Lower lobe of right lung (tissue), 2 donors: ENCODE measurements around the gene C16orf74. TPM values are rescaled to one million over a fixed set of nuclear protein-coding genes. Genes with fewer than 3 reads are reported as not detected.

Experiments used
- ATAC-seq, 2 donors: fragments of 200-7000 bp; cut with Tn5 transposase; one replicate each; pipeline ENCODE4 v1.9.1; 2020 to 2022; ENCODE audit warnings: mild to moderate bottlenecking in 2 of 2, moderate library complexity in 2 of 2
- DNase-seq: peaks from one replicate; pipeline ENCODE4 v3.0.0-alpha.2; 2020
- H3K27ac ChIP-seq: fragments of 200-600 bp; one replicate; pipeline ENCODE4 v1.8.0; 2022
- H3K27me3 ChIP-seq: fragments of 200-600 bp; one replicate; pipeline ENCODE4 v1.8.0; 2022; ENCODE audit warnings: low read depth
- H3K36me3 ChIP-seq: fragments of 200-600 bp; one replicate; pipeline ENCODE4 v1.8.0; 2022; ENCODE audit warnings: mild to moderate bottlenecking
- H3K4me1 ChIP-seq: fragments of 200-600 bp; one replicate; pipeline ENCODE4 v1.8.0; 2022
- H3K4me3 ChIP-seq: fragments of 200-600 bp; one replicate; pipeline ENCODE4 v1.8.0; 2022; ENCODE audit warnings: mild to moderate bottlenecking
- H3K9me3 ChIP-seq: fragments of 200-600 bp; one replicate; pipeline ENCODE4 v1.8.0; 2022
- intact Hi-C: fragments of 100-400 bp; cut with DNase I; formaldehyde crosslinking; loops from one replicate; pipeline ENCODE4 v1.11.0; 2022
- total RNA-seq: library from RNA; stranded (reverse); fragmentation: NEBNext Ultra II Directional; extraction: Animal tissue kit (Norgen Biotek cat#: 25700); gene quantifications from one replicate; pipeline ENCODE4 v1.2.1, GENCODE V29; 2021
- TF ChIP-seq, protein P1 (sequence below): fragments of 200-600 bp; IDR thresholded peaks from one replicate; pipeline ENCODE4 v1.8.0; 2022; ENCODE audit warnings: antibody characterized with exemption, mild to moderate bottlenecking
- donor health status: DM: no; HTN: yes; CAD: no; lungs with severe emphysema.

Gene C16orf74
- total RNA-seq, 1 donor from 2014 or later = 1.5 TPM

DNA sequence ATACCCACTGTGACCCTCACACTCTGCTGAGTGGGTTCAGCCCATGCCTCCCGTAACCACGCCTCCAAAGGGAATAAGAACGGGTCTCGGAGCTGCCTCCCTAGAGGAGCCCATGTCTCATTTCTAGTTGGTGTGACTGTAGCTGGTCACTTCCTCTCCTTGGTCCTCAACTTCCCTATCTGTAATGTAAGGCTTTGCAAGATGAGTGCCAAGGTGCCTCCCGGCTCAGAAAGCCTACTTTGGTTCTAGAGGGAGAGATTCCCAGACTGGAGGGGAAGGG lies 20.8 kb downstream of the C16orf74 start:
- no peak overlapping the region for H3K4me3 ChIP-seq
- no peaks in the 10 kb centered on the region for H3K36me3 ChIP-seq
- TF ChIP-seq, protein P1, sequence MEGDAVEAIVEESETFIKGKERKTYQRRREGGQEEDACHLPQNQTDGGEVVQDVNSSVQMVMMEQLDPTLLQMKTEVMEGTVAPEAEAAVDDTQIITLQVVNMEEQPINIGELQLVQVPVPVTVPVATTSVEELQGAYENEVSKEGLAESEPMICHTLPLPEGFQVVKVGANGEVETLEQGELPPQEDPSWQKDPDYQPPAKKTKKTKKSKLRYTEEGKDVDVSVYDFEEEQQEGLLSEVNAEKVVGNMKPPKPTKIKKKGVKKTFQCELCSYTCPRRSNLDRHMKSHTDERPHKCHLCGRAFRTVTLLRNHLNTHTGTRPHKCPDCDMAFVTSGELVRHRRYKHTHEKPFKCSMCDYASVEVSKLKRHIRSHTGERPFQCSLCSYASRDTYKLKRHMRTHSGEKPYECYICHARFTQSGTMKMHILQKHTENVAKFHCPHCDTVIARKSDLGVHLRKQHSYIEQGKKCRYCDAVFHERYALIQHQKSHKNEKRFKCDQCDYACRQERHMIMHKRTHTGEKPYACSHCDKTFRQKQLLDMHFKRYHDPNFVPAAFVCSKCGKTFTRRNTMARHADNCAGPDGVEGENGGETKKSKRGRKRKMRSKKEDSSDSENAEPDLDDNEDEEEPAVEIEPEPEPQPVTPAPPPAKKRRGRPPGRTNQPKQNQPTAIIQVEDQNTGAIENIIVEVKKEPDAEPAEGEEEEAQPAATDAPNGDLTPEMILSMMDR = no peak
- no peaks in the 10 kb centered on the region for H3K9me3 ChIP-seq
- ATAC-seq (peak; percentile 29 to 31), DNase-seq (no peak)
- no peaks in the 10 kb centered on the region for H3K4me1 ChIP-seq
- intact Hi-C loops = no loop called here
- no peak overlapping the region for H3K27ac ChIP-seq
- H3K27me3 ChIP-seq = no peaks in the 10 kb centered on the region

- intact Hi-C loops = no loop called here
- TF ChIP-seq, protein P1 = no peak
- Histone ChIP-seq H3K9me3 (no peaks in the 10 kb centered on the region), H3K27ac (no peak overlapping the region), H3K4me3 (no peak overlapping the region), H3K27me3 (no peaks in the 10 kb centered on the region), H3K4me1 (no peaks in the 10 kb centered on the region), H3K36me3 (no peaks in the 10 kb centered on the region)
- no peak for ATAC-seq
- DNase-seq = no peak
Measured at GRCh38 chr16:85729452-85730185, 21.3 kb downstream of the C16orf74 start.

GRCh38 chr16:85728879-85729278 lies 22.0 kb downstream of the C16orf74 start:
- Histone ChIP-seq H3K27me3 (no peaks in the 10 kb centered on the region), H3K4me1 (no peaks in the 10 kb centered on the region), H3K4me3 (no peak overlapping the region), H3K9me3 (no peaks in the 10 kb centered on the region), H3K27ac (no peak overlapping the region), H3K36me3 (no peaks in the 10 kb centered on the region)
- intact Hi-C loops = no loop called here
- DNase-seq = no peak
- TF ChIP-seq, protein P1 = no peak
- ATAC-seq = no peak

DNA sequence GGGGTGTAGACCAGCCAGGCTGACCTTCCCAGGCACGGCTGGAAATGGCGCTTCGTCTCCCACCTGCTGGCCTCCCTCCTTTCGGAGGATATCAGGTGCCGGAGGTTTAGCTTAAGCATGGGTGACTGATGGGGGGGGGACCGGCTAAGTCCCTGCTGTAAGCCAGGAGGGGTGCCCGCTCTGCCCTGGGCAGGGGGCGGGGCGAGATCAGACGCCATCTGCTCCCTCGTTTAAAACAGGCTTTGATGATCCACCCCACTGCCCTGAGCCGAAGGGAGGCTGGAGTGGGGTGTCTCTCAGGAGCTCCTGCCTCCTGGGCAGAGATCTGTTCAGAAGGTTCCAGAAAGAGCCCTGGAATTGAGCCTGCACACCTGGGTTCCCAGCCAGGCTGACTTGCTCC lies 26.0 kb downstream of the C16orf74 start:
- Histone ChIP-seq H3K27ac (no peak overlapping the region), H3K36me3 (no peaks in the 10 kb centered on the region), H3K9me3 (no peaks in the 10 kb centered on the region), H3K4me3 (no peak overlapping the region), H3K4me1 (no peaks in the 10 kb centered on the region), H3K27me3 (no peaks in the 10 kb centered on the region)
- intact Hi-C loops = no loop called here
- ATAC-seq (no peak), DNase-seq (no peak)
- TF ChIP-seq, protein P1 = no peak

GRCh38 chr16:85724126-85724879 lies 26.6 kb downstream of the C16orf74 start:
- H3K9me3 ChIP-seq = no peaks in the 10 kb centered on the region
- ATAC-seq = no peak
- no peak for DNase-seq
- intact Hi-C loops = no loop called here
- no peaks in the 10 kb centered on the region for H3K27me3 ChIP-seq
- no peaks in the 10 kb centered on the region for H3K4me1 ChIP-seq
- H3K27ac ChIP-seq = no peak overlapping the region
- TF ChIP-seq, protein P1 = no peak
- H3K36me3 ChIP-seq = no peaks in the 10 kb centered on the region
- H3K4me3 ChIP-seq = no peak overlapping the region
